B cell (primary cell): Measurements from ENCODE around the gene HS1BP3. TPM values are rescaled to one million over a fixed set of nuclear protein-coding genes. Genes with fewer than 3 reads are reported as not detected.

Experiments
- ATAC-seq: fragments of 200-7000 bp; cut with Tn5 transposase; one replicate; pipeline ENCODE4 v1.10.0; 2021; ENCODE audit warnings: low read depth, mild to moderate bottlenecking, moderate number of reproducible peaks, moderate library complexity
- CTCF ChIA-PET: fragments of 350-600 bp; sonication (Branson Sonifier 250); formaldehyde crosslinking; loops from one replicate; lab custom pipeline; 2021; ENCODE audit warnings: antibody characterized with exemption, inconsistent platforms; lab: Charles Lee
- POLR2A ChIA-PET: fragments of 350-600 bp; sonication (Branson Sonifier 250); formaldehyde crosslinking; loops from one replicate; lab custom pipeline; 2021; ENCODE audit warnings: antibody characterized with exemption; lab: Charles Lee
- DNase-seq: peaks from one replicate; pipeline ENCODE4 v3.0.0; 2013
- H2AFZ ChIP-seq: 2 replicates; pipeline ENCODE4 v1.6.1; 2012; ENCODE audit warnings: mild to moderate bottlenecking, low read depth, low read length; ENCODE audit not compliant: insufficient read depth, poor library complexity, severe bottlenecking
- H3K27ac ChIP-seq, 2 donors: 1 replicate in 1 of 2; 2 replicates in 1 of 2; pipeline ENCODE4 v1.5.1; 2012 to 2013; ENCODE audit warnings: low read length in 2 of 2, mild to moderate bottlenecking in 2 of 2, moderate library complexity in 1 of 2
- H3K27me3 ChIP-seq, 4 experiments: fragments of 200-600 bp in 1 of 4; sonication (generic) in 1 of 4; replicated peaks in 1 of 4; 1 replicate in 2 of 4; 2 replicates in 2 of 4; pipeline versions ENCODE4 v1.6.1 to v1.7.0; 2013 to 2016; ENCODE audit warnings: low read length in 3 of 4, mild to moderate bottlenecking in 2 of 4, mixed read lengths in 1 of 4, moderate library complexity in 1 of 4; ENCODE audit not compliant: insufficient read depth in 4 of 4, control insufficient read depth in 3 of 4; ENCODE audit errors: control extremely low read depth in 1 of 4
- H3K36me3 ChIP-seq, 2 experiments: replicated peaks in 1 of 2; 1 replicate in 1 of 2; 2 replicates in 1 of 2; pipeline versions ENCODE4 v1.6.1 to v1.7.1; 2013; ENCODE audit warnings: low read length in 1 of 2; ENCODE audit not compliant: insufficient read depth in 2 of 2, control insufficient read depth in 1 of 2; ENCODE audit errors: control extremely low read depth in 1 of 2, extremely low read depth in 1 of 2
- H3K4me1 ChIP-seq, 2 donors: fragments of 200-600 bp in 1 of 2; sonication (generic) in 1 of 2; 1 replicate in 1 of 2; 2 replicates in 1 of 2; pipeline versions ENCODE4 v1.5.1 to v1.6.1; 2013 to 2017; ENCODE audit warnings: low read length in 2 of 2; ENCODE audit not compliant: control insufficient read depth in 2 of 2, insufficient read depth in 2 of 2
- H3K4me2 ChIP-seq: replicated peaks from 2 replicates; pipeline ENCODE3; 2012; ENCODE audit warnings: mild to moderate bottlenecking, low read depth, low read length; ENCODE audit not compliant: poor library complexity, severe bottlenecking
- H3K4me3 ChIP-seq, 5 experiments: fragments of 200-600 bp in 1 of 5; sonication (generic) in 1 of 5; 1 replicate in 3 of 5; 2 replicates in 2 of 5; pipeline versions ENCODE4 v1.5.1 to v1.7.0; 2011 to 2016; ENCODE audit warnings: low read length in 4 of 5, mild to moderate bottlenecking in 4 of 5, low read depth in 2 of 5, control low read depth in 1 of 5, moderate library complexity in 1 of 5; ENCODE audit not compliant: insufficient read depth in 1 of 5; ENCODE audit errors: control extremely low read depth in 1 of 5, extremely low read depth in 1 of 5
- H3K79me2 ChIP-seq: fragments of 200-600 bp; sonication (generic); one replicate; pipeline ENCODE4 v1.6.0; 2016; ENCODE audit warnings: low read length; ENCODE audit not compliant: control insufficient read depth, insufficient read depth
- H3K9ac ChIP-seq: fragments of 200-600 bp; sonication (generic); 2 replicates; pipeline ENCODE4 v1.6.1; 2017; ENCODE audit warnings: mild to moderate bottlenecking, low read length, moderate library complexity
- H3K9me3 ChIP-seq, 3 donors: one replicate each; pipeline versions ENCODE4 v1.6.1 to v1.7.1; 2013; ENCODE audit warnings: low read length in 2 of 3; ENCODE audit not compliant: control insufficient read depth in 2 of 3, insufficient read depth in 1 of 3; ENCODE audit errors: control extremely low read depth in 1 of 3
- H4K20me1 ChIP-seq: 2 replicates; pipeline ENCODE4 v1.6.0; 2012; ENCODE audit warnings: mild to moderate bottlenecking, low read length; ENCODE audit not compliant: insufficient read depth, control insufficient read depth, poor library complexity, severe bottlenecking
- H3K27ac Mint-ChIP-seq: one replicate; pipeline ENCODE4 v1.8.0; 2021; ENCODE audit warnings: mixed read lengths
- H3K27me3 Mint-ChIP-seq: one replicate; pipeline ENCODE4 v1.8.0; 2021; ENCODE audit warnings: mixed read lengths
- H3K4me1 Mint-ChIP-seq: one replicate; pipeline ENCODE4 v1.8.0; 2021; ENCODE audit warnings: mixed read lengths
- H3K4me3 Mint-ChIP-seq: one replicate; pipeline ENCODE4 v1.8.0; 2021; ENCODE audit warnings: mixed read lengths
- H3K9me3 Mint-ChIP-seq: one replicate; pipeline ENCODE4 v1.8.0; 2022; ENCODE audit warnings: mixed read lengths; ENCODE audit not compliant: insufficient read depth
- CTCF ChIP-seq: fragments of 200-600 bp; IDR thresholded peaks from one replicate; pipeline ENCODE4 v1.8.0; 2022; ENCODE audit warnings: antibody characterized with exemption, mild to moderate bottlenecking
- EZH2 ChIP-seq: IDR thresholded peaks from 2 replicates; pipeline ENCODE4 v1.6.1; 2012; ENCODE audit warnings: borderline replicate concordance, low read depth, mild to moderate bottlenecking, moderate library complexity, low read length; ENCODE audit not compliant: insufficient read depth, poor library complexity, severe bottlenecking
- WGBS: methylation state at CpG from one replicate; pipeline ENCODE4 v1.1.5; 2013; ENCODE audit warnings: missing lambda C conversion rate; ENCODE audit not compliant: insufficient coverage; 5-methylcytosine and 5-hydroxymethylcytosine counted together
- intact Hi-C: fragments of 100-400 bp; cut with micrococcal nuclease; formaldehyde crosslinking; loops from one replicate; pipeline ENCODE4 v1.10.0; 2022
- polyA plus RNA-seq: library from polyadenylated mRNA; depleted of rRNA; stranded (reverse); fragments of >200 nt; gene quantifications from 2 replicates; pipeline ENCODE4 v1.2.3, GENCODE V29; 2012
- total RNA-seq, 2 donors: library from RNA; stranded (reverse); fragments of 120-200 nt in 1 of 2; gene quantifications; 1 replicate in 1 of 2; 2 replicates in 1 of 2; pipeline versions ENCODE4 v1.2.3 to v1.2.4, GENCODE V29; 2013 to 2022

Gene HS1BP3
- total and polyA plus RNA-seq, 2 donors (not counting 1 experiment from before 2014, with no cell fraction given) = 27.8 to 28.7 TPM

GRCh38 chr2:20599001-20599600 lies 51.8 kb downstream of the HS1BP3 start:
- H3K9ac ChIP-seq = no peak overlapping the region
- no peak overlapping the region for H3K4me2 ChIP-seq
- Mint-ChIP-seq H3K4me3 (no peak overlapping the region), H3K4me1 (peaks cover 37% of the 10 kb centered on the region), H3K27ac (no peak overlapping the region), H3K9me3 (no peaks in the 10 kb centered on the region), H3K27me3 (peaks cover 3% of the 10 kb centered on the region)
- no peaks in the 10 kb centered on the region for H4K20me1 ChIP-seq
- H3K36me3 ChIP-seq = no peaks in the 10 kb centered on the region
- WGBS = 94% methylated on average over 11 of the region's 12 CpGs
- H3K27ac ChIP-seq = no peak overlapping the region
- no peak for ATAC-seq
- peaks cover 28 to 33% of the 10 kb centered on the region in 2 donors for H3K4me1 ChIP-seq
- no peak overlapping the region for H2AFZ ChIP-seq
- no peak overlapping the region for H3K4me3 ChIP-seq
- TF ChIP-seq CTCF = no peak
- no peak for TF ChIP-seq EZH2
- CTCF ChIA-PET = interaction anchor here (0.6 to 2.1 kb wide), 5 partner anchors 13 to 364 kb away, joined by 3 to 4 read pairs (median 3); no protein-coding TSS in a partner anchor
- POLR2A ChIA-PET = interaction anchor here (0.7 kb wide), 1 partner anchor 45 kb away, joined by 8 read pairs; no protein-coding TSS in a partner anchor
- H3K79me2 ChIP-seq = no peaks in the 10 kb centered on the region
- intact Hi-C loops = loop anchor here (5.0 kb wide), 1 partner anchor 53 kb away; the partner anchor contains the start of gene HS1BP3
- peaks cover 0 to 2% (median under 1%) of the 10 kb centered on the region in 4 experiments for H3K27me3 ChIP-seq
- H3K9me3 ChIP-seq = no peaks in the 10 kb centered on the region
- no peak for DNase-seq

- Histone ChIP-seq H3K79me2 (no peaks in the 10 kb centered on the region), H3K4me3 (no peak overlapping the region), H3K27me3 (peaks cover 0 to 14% (median 6%) of the 10 kb centered on the region in 4 experiments), H3K36me3 (peaks cover 0 to 2% of the 10 kb centered on the region in 2 experiments), H4K20me1 (no peaks in the 10 kb centered on the region), H2AFZ (no peak overlapping the region), H3K4me1 (peaks cover 37 to 41% of the 10 kb centered on the region in 2 donors), H3K9ac (no peak overlapping the region), H3K9me3 (no peaks in the 10 kb centered on the region), H3K27ac (no peak overlapping the region), H3K4me2 (no peak overlapping the region)
- Mint-ChIP-seq H3K27me3 (peaks cover 13% of the 10 kb centered on the region), H3K4me1 (peaks cover 45% of the 10 kb centered on the region), H3K27ac (no peak overlapping the region), H3K9me3 (no peaks in the 10 kb centered on the region), H3K4me3 (no peak overlapping the region)
- TF ChIP-seq EZH2 (no peak), CTCF (no peak)
- 94% methylated on average over 3 of the region's 6 CpGs for WGBS
- intact Hi-C loops = loop anchor here (5.0 kb wide), 1 partner anchor 54 kb away; the partner anchor contains the start of gene HS1BP3
- no peak for ATAC-seq
- no peak for DNase-seq
- ChIA-PET POLR2A (no interaction called here), CTCF (no interaction called here)
These were observed 53.1 kb downstream of the HS1BP3 start for GRCh38 chr2:20597860-20598183.
